Upper lobe of left lung (tissue), 6 donors: Measurements from ENCODE around the gene COX10. TPM values are rescaled to one million over a fixed set of nuclear protein-coding genes. Genes with fewer than 3 reads are reported as not detected.

ENCODE experiments used
- ATAC-seq, 2 donors: fragments of 200-7000 bp; cut with Tn5 transposase; one replicate each; pipeline ENCODE4 v1.9.1; 2022; ENCODE audit warnings: mild to moderate bottlenecking in 2 of 2, moderate library complexity in 2 of 2; ENCODE audit not compliant: low FRiP score in 2 of 2
- DNase-seq, 2 donors: peaks; one replicate each; pipeline ENCODE4 v3.0.0-alpha.2; 2019 to 2020
- H3K27ac ChIP-seq, 4 donors: fragments of 200-600 bp; sonication (generic); one replicate each; pipeline ENCODE4 v1.5.1; 2016 to 2019
- H3K27me3 ChIP-seq, 4 donors: fragments of 200-600 bp; sonication (generic); one replicate each; pipeline ENCODE4 v1.5.1; 2017 to 2019
- H3K36me3 ChIP-seq, 4 donors: fragments of 200-600 bp; sonication (generic); one replicate each; pipeline ENCODE4 v1.5.1; 2016 to 2019
- H3K4me1 ChIP-seq, 4 donors: fragments of 200-600 bp; sonication (generic); one replicate each; pipeline ENCODE4 v1.5.1; 2018 to 2019
- H3K4me3 ChIP-seq, 4 donors: fragments of 200-600 bp; sonication (generic); one replicate each; pipeline ENCODE4 v1.5.1; 2017 to 2019; ENCODE audit warnings: mild to moderate bottlenecking in 2 of 4, moderate library complexity in 1 of 4
- H3K9me3 ChIP-seq, 4 donors: fragments of 200-600 bp; sonication (generic); one replicate each; pipeline ENCODE4 v1.5.1; 2018 to 2019
- EP300 ChIP-seq, 4 donors: sonication (generic); formaldehyde crosslinking; IDR thresholded peaks; one replicate each; pipeline ENCODE4 v1.5.1; 2017; ENCODE audit warnings: antibody characterized with exemption in 4 of 4, control low read depth in 2 of 4
- POLR2A ChIP-seq, 4 donors: fragments of 450-650 bp; IDR thresholded peaks; one replicate each; pipeline ENCODE4 v1.5.1; 2016 to 2017; ENCODE audit warnings: antibody characterized with exemption in 4 of 4, mild to moderate bottlenecking in 2 of 4
- POLR2AphosphoS5 ChIP-seq, 2 donors: sonication (generic); formaldehyde crosslinking; IDR thresholded peaks; one replicate each; pipeline ENCODE4 v1.5.1; 2017; ENCODE audit warnings: antibody characterized with exemption in 2 of 2
- WGBS, 2 donors: methylation state at CpG; one replicate each; pipeline ENCODE4 v1.1.5; 2017 to 2018; 5-methylcytosine and 5-hydroxymethylcytosine counted together
- total RNA-seq, 6 donors: library from RNA; depleted of rRNA in 4 of 6; stranded (reverse); fragments of >200 nt in 4 of 6; gene quantifications; one replicate each; pipeline versions ENCODE4 v1.1.0 to v1.2.1, GENCODE V29; 2016 to 2021
- TF ChIP-seq, protein P1 (sequence below), 6 experiments: fragments of 450-650 bp in 4 of 6; fragments of 200-600 bp in 2 of 6; sonication (generic) in 2 of 6; IDR thresholded peaks; one replicate each; pipeline ENCODE4 v1.5.1; 2016 to 2019; ENCODE audit warnings: antibody characterized with exemption in 6 of 6
- donor health status: DM: no; HTN: no; CAD: no; lungs with moderate emphysema.
- donor health status: DM: no; HTN: yes; CAD: no; lungs with severe emphysema.

COX10 gene
- total RNA-seq, 6 donors from 2014 or later, result 6.0 to 26.7 (median 16.3) TPM

GRCh38 chr17:14121952-14122351 is 52.6 kb downstream of the COX10 start:
- TF ChIP-seq, protein P1, sequence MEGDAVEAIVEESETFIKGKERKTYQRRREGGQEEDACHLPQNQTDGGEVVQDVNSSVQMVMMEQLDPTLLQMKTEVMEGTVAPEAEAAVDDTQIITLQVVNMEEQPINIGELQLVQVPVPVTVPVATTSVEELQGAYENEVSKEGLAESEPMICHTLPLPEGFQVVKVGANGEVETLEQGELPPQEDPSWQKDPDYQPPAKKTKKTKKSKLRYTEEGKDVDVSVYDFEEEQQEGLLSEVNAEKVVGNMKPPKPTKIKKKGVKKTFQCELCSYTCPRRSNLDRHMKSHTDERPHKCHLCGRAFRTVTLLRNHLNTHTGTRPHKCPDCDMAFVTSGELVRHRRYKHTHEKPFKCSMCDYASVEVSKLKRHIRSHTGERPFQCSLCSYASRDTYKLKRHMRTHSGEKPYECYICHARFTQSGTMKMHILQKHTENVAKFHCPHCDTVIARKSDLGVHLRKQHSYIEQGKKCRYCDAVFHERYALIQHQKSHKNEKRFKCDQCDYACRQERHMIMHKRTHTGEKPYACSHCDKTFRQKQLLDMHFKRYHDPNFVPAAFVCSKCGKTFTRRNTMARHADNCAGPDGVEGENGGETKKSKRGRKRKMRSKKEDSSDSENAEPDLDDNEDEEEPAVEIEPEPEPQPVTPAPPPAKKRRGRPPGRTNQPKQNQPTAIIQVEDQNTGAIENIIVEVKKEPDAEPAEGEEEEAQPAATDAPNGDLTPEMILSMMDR (IDR thresholded peaks at IDR 0.05), result no peak
- no peak for TF ChIP-seq POLR2AphosphoS5 (IDR thresholded peaks at IDR 0.05)
- no peak for TF ChIP-seq EP300 (IDR thresholded peaks at IDR 0.05)
- TF ChIP-seq POLR2A (IDR thresholded peaks at IDR 0.05), result no peak
- WGBS, 2 donors, result 81% methylated on average over 6 of the region's 6 CpGs
- DNase-seq, result no peak
- no peak for ATAC-seq
- Histone ChIP-seq H3K36me3 (no peaks in the 10 kb centered on the region), H3K27ac (no peak overlapping the region), H3K4me1 (no peaks in the 10 kb centered on the region), H3K27me3 (no peaks in the 10 kb centered on the region), H3K4me3 (no peak overlapping the region), H3K9me3 (no peaks in the 10 kb centered on the region)

DNA sequence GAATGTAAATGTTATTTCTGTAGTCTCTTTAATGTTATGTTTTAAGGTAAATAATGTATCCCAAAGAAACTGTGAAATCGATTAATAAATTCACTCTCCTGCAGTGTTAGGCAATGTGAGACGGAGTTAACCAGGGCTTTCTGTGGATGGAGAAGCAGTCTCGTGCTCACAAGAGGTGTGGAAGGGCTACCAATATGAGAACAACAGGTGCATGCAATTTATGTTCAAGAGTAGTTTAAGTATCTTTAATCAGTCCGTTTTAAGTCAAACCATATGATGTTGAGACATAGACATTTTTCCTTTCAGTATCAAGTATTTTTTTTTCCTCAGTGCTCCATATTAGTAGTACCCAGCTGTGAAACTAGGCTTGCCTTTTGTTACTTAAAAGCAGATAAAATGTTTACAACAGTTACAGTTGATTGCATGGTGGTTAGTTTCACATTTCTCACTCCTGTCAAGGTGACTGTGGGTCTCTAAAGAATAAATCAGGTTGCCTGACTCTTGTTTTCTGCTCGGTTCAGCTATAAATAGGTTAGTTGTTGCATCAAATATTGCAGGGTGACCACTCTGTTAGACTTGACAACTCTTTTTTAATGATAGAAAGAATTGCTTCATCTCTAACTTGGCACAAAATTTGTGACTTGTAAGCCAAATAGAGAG is 54.4 kb downstream of the COX10 start:
- ATAC-seq, result no peak
- H3K36me3 ChIP-seq, result no peaks in the 10 kb centered on the region
- no peak overlapping the region for H3K4me3 ChIP-seq
- no peaks in the 10 kb centered on the region for H3K9me3 ChIP-seq
- 77 to 84% methylated on average over 5 of the region's 5 CpGs for WGBS, 2 donors
- TF ChIP-seq, protein P1 (IDR thresholded peaks at IDR 0.05), result no peak
- TF ChIP-seq EP300 (IDR thresholded peaks at IDR 0.05), result no peak
- TF ChIP-seq POLR2A (IDR thresholded peaks at IDR 0.05), result no peak
- H3K27me3 ChIP-seq, result no peaks in the 10 kb centered on the region
- DNase-seq, result no peak
- H3K4me1 ChIP-seq, result no peaks in the 10 kb centered on the region
- no peak overlapping the region for H3K27ac ChIP-seq

- ATAC-seq, result no peak
- H3K27ac ChIP-seq, result no peak overlapping the region
- H3K36me3 ChIP-seq, result no peaks in the 10 kb centered on the region
- TF ChIP-seq POLR2AphosphoS5 (IDR thresholded peaks at IDR 0.05), result no peak
- TF ChIP-seq POLR2A (IDR thresholded peaks at IDR 0.05), result no peak
- TF ChIP-seq, protein P1 (IDR thresholded peaks at IDR 0.05), result no peak
- no peak for TF ChIP-seq EP300 (IDR thresholded peaks at IDR 0.05)
- WGBS, 2 donors, result 75 to 80% methylated on average over 4 of the region's 4 CpGs
- no peaks in the 10 kb centered on the region for H3K4me1 ChIP-seq
- H3K9me3 ChIP-seq, result no peaks in the 10 kb centered on the region
- no peak overlapping the region for H3K4me3 ChIP-seq
- H3K27me3 ChIP-seq, result no peaks in the 10 kb centered on the region
- no peak for DNase-seq
Observed at GRCh38 chr17:14124854-14125253, 55.5 kb downstream of the COX10 start.

DNA sequence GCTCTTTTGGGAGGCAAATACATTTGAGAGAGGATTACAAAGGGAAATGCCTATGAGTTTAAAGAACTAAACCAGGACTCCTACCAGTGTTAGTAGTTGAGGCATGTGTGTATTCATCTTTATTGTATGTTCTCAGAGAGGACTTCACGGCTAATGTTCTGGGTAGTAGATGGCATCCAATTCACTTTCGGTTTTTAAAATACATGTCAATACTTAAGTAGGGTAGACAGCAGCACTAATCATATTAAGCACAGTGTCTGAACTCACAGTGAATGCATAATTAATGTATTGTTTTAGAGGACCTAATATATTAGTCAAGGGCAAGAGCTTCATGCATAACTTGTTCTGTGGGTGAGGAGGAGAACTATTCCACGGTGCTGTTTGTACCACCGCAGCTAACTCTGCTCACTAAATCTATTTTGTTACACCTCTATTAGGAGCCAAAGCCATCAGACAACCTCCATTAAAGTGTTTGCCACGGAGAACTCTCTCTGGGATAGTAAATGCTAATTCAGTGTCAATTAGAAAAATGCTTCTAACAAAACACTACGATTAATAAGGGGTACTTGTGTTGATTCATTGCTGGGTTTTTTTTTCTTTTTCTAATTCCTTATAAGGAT is 56.3 kb downstream of the COX10 start:
- 84 to 87% methylated on average over 6 of the region's 6 CpGs for WGBS, 2 donors
- no peaks in the 10 kb centered on the region for H3K36me3 ChIP-seq
- no peak for DNase-seq
- ATAC-seq, result no peak
- TF ChIP-seq, protein P1 (IDR thresholded peaks at IDR 0.05), result no peak
- TF ChIP-seq POLR2AphosphoS5 (IDR thresholded peaks at IDR 0.05) (no peak), EP300 (IDR thresholded peaks at IDR 0.05) (no peak), POLR2A (IDR thresholded peaks at IDR 0.05) (no peak)
- H3K9me3 ChIP-seq, result no peaks in the 10 kb centered on the region
- H3K4me3 ChIP-seq, result no peak overlapping the region
- no peaks in the 10 kb centered on the region for H3K4me1 ChIP-seq
- no peak overlapping the region for H3K27ac ChIP-seq
- H3K27me3 ChIP-seq, result no peaks in the 10 kb centered on the region

DNA sequence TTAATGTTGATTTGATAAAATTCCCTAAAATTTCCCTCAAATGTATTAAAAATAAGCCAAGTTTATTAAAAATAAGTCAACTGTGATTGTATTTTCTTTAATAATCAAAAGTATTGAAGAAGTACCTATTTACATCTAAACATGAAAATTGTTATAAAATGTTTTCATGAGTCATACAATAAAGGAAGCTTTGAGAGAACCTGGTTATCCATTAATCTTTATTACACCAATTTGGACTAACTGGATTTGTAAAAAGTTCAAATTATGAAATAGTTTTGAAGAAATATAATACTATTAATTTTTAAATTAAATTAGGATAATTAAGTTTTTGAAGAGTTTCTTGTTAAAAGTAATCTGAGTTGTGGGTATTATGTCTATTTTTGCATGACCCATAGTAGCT is 63.8 kb downstream of the COX10 start:
- Histone ChIP-seq H3K4me1 (no peaks in the 10 kb centered on the region), H3K4me3 (no peak overlapping the region)
- TF ChIP-seq, protein P1 (IDR thresholded peaks at IDR 0.05), result no peak
- TF ChIP-seq POLR2AphosphoS5 (IDR thresholded peaks at IDR 0.05), result no peak
- no peak for TF ChIP-seq EP300 (IDR thresholded peaks at IDR 0.05)
- no peak for TF ChIP-seq POLR2A (IDR thresholded peaks at IDR 0.05)

More for the DNA sequence above, 63.8 kb downstream of the COX10 start:
- H3K9me3 ChIP-seq, result no peaks in the 10 kb centered on the region
- ATAC-seq (no peak), DNase-seq (no peak)
- no peaks in the 10 kb centered on the region for H3K36me3 ChIP-seq
- no peaks in the 10 kb centered on the region for H3K27me3 ChIP-seq
- H3K27ac ChIP-seq, result no peak overlapping the region
